Astrocyte (in vitro differentiated cells and primary cell): Measurements from ENCODE around the gene NBEA.

Experiments used
- CTCF ChIP-seq: IDR thresholded peaks from 2 replicates; pipeline ENCODE4 v1.5.1; 2011; ENCODE audit warnings: low read depth, mild to moderate bottlenecking, inconsistent platforms, low read length, moderate library complexity; ENCODE audit not compliant: insufficient read depth
- EZH2 ChIP-seq: IDR thresholded peaks from 2 replicates; pipeline ENCODE4 v1.6.1; 2012; ENCODE audit warnings: mild to moderate bottlenecking, low read length, inconsistent platforms; ENCODE audit not compliant: insufficient read depth

GRCh38 chr13:35143123-35143522 is 201.1 kb downstream of the NBEA start:
- TF ChIP-seq CTCF (no peak), EZH2 (no peak)
